Stimulated activated CD8-positive, alpha-beta memory T cell treated with anti-CD3 and anti-CD28 coated beads, Interleukin-15, amount 100 ng/mL, for 1 hour (primary cell): ENCODE results near the gene NFKBIL1.

Experiments used
- DNase-seq: peaks from one replicate; pipeline ENCODE4 v3.0.0-alpha.2; 2020; ENCODE audit warnings: low read depth

The NFKBIL1 gene

DNA sequence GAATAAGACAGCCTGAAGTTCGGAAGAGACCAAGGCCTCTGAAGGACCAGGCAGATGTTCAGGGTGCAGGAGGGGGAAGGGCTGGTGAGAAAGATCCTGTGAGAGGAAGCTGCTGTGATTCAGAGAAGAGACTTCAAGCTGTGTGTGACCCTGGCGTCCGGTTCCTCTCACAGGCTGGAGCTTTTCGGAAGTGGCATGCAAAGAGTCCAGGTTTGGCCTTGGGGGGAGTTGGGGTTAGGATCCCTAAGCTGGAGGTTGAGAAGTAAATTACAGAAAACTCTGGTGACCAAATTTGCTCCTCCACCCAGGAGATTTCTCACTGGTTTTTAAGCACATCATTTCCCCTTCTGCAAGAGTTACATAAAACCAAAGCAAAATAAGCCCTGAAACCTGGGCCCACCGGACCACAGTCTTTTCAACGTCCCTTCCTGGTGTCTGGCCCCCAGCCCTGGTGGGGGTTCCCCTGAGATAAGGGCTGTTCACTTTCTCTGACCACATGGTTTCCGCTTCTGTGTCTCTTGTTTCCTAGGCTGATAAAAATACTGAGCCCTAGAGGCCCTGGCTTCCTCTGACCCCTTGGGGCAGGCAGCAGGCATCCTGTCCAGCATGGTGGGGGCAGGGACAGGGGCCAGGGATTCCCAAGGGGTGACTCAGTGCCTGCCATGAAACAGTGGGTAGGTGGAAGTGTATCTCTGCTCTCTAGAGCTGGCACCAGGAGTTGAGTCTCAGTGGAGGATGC is 12.7 kb downstream of the NFKBIL1 start:
- no peak for DNase-seq

GRCh38 chr6:31560697-31561058 is 13.3 kb downstream of the NFKBIL1 start:
- DNase-seq: no peak

DNA sequence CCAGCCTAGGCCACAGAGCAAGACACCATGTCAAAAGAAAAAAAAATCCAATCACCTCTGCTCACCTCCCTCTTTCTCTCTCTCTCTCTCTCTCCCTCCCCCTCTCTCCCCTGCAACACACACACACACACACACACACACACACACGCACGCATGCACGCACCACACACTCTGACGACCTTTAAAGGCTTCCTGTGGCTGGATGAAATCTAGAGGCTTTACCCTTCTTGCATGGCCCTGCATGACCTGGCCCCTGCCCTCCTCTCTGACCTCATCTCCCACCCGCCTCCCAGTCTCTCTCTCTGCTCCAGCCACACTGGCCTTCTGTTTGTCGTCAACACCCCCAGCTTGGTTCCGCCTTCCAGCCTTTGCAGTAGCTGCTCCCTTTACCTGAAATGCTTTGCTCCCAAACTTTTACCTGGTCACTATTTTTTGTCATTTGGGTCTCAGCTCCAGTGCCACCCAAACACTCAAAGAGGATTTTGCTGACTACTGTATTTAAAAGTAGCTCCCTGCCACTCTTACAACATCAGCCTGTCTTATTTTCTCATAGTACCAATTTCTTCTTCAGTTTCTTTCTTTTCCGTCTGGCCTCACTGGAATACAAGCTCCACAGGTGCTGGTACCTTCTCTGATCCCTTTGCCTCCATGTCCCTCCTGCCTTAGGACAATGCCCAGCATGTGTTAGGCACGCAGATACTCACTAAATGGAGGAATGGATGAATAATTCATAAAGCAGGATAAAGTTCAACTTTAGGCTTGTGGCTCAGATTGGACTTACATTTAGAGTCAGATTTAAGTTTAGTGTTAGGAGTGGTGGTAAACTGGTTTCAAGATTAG is 20.3 kb downstream of the NFKBIL1 start:
- no peak for DNase-seq

GRCh38 chr6:31568537-31568961 is 21.1 kb downstream of the NFKBIL1 start:
- DNase-seq: no peak

DNA sequence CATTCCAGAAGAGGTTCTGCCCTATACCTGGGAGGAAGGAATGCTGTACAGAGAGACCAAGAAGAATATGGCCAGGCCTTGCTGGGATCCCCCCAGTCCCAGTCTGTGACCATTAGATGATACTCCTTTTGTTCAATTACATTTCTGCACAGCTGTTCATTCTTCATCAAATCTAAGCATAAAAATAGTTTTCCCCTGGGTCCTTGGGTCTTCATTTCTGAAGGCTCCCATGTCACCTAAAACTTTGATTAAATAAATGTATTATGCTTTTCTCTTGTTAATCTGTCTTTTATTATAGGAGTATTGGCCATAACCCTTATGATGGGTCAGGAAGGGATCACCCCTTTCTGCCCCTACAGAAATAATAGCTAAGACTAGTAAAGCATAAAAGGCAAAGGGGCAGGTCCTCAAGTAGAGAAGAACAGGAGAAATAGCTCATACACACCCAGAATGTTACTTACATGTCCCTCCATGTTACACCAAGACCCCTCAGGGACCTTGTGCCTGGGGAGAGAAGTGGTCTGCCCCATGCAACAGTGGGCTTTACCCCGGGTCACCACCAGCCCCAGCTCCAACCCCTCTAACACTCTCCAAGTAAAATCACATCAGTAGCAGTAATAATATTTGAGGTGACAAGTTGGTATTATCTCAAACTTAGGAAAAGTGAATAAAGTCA is 22.6 kb downstream of the NFKBIL1 start:
- DNase-seq: no peak

DNA sequence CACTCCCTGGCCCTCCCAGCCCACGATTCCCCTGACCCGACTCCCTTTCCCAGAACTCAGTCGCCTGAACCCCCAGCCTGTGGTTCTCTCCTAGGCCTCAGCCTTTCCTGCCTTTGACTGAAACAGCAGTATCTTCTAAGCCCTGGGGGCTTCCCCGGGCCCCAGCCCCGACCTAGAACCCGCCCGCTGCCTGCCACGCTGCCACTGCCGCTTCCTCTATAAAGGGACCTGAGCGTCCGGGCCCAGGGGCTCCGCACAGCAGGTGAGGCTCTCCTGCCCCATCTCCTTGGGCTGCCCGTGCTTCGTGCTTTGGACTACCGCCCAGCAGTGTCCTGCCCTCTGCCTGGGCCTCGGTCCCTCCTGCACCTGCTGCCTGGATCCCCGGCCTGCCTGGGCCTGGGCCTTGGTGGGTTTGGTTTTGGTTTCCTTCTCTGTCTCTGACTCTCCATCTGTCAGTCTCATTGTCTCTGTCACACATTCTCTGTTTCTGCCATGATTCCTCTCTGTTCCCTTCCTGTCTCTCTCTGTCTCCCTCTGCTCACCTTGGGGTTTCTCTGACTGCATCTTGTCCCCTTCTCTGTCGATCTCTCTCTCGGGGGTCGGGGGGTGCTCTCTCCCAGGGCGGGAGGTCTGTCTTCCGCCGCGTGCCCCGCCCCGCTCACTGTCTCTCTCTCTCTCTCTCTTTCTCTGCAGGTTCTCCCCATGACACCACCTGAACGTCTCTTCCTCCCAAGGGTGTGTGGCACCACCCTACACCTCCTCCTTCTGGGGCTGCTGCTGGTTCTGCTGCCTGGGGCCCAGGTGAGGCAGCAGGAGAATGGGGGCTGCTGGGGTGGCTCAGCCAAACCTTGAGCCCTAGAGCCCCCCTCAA is 24.9 kb downstream of the NFKBIL1 start, which contains the start of gene LTA:
Gene LTA (plus strand): TSS at position 249 of the 871 bp plus-strand sequence. CDS start 454 bp downstream, at position 703.
- no peak for DNase-seq

- no peak for DNase-seq
These were observed 26.1 kb downstream of the NFKBIL1 start for GRCh38 chr6:31573239-31574105.

- DNase-seq: no peak
These were observed 27.0 kb downstream of the NFKBIL1 start for GRCh38 chr6:31574106-31575061.

GRCh38 chr6:31575335-31575901 is 28.0 kb downstream of the NFKBIL1 start, which contains the start of gene TNF:
Gene TNF (plus strand): TSS chr6:31575565. CDS start chr6:31575742, 177 bp downstream.
- DNase-seq: no peak

- no peak for DNase-seq
These were observed 28.7 kb downstream of the NFKBIL1 start for GRCh38 chr6:31575952-31576685.

DNA sequence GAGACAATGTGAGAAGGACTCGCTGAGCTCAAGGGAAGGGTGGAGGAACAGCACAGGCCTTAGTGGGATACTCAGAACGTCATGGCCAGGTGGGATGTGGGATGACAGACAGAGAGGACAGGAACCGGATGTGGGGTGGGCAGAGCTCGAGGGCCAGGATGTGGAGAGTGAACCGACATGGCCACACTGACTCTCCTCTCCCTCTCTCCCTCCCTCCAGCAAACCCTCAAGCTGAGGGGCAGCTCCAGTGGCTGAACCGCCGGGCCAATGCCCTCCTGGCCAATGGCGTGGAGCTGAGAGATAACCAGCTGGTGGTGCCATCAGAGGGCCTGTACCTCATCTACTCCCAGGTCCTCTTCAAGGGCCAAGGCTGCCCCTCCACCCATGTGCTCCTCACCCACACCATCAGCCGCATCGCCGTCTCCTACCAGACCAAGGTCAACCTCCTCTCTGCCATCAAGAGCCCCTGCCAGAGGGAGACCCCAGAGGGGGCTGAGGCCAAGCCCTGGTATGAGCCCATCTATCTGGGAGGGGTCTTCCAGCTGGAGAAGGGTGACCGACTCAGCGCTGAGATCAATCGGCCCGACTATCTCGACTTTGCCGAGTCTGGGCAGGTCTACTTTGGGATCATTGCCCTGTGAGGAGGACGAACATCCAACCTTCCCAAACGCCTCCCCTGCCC is 29.6 kb downstream of the NFKBIL1 start:
- no peak for DNase-seq

DNA sequence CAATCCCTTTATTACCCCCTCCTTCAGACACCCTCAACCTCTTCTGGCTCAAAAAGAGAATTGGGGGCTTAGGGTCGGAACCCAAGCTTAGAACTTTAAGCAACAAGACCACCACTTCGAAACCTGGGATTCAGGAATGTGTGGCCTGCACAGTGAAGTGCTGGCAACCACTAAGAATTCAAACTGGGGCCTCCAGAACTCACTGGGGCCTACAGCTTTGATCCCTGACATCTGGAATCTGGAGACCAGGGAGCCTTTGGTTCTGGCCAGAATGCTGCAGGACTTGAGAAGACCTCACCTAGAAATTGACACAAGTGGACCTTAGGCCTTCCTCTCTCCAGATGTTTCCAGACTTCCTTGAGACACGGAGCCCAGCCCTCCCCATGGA is 30.2 kb downstream of the NFKBIL1 start:
- DNase-seq: no peak

DNA sequence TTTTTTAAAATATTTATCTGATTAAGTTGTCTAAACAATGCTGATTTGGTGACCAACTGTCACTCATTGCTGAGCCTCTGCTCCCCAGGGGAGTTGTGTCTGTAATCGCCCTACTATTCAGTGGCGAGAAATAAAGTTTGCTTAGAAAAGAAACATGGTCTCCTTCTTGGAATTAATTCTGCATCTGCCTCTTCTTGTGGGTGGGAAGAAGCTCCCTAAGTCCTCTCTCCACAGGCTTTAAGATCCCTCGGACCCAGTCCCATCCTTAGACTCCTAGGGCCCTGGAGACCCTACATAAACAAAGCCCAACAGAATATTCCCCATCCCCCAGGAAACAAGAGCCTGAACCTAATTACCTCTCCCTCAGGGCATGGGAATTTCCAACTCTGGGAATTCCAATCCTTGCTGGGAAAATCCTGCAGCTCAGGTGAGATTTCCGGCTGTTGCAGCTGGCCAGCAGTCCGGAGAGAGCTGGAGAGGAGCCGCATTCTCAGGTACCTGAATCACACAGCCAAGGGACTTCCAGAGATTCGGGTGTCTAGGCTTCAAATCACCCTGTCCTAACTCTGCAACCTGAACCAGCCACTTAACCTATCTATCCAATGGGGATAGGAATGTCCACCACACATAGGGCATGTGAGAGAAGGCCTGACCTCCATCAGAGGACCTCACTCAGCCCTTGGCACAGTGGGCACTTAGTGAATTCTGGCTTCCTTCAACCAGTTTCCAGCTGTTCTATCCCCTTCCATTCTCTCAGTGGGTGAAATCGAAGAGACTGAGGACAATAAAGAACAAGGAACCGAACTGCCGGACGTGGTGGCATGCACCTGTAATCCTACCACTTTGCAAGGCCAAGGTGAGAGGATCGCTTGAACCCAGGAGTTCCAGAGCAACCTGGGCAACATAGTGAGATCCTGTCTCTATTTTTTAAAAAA is 31.0 kb downstream of the NFKBIL1 start:
- no peak for DNase-seq

DNA sequence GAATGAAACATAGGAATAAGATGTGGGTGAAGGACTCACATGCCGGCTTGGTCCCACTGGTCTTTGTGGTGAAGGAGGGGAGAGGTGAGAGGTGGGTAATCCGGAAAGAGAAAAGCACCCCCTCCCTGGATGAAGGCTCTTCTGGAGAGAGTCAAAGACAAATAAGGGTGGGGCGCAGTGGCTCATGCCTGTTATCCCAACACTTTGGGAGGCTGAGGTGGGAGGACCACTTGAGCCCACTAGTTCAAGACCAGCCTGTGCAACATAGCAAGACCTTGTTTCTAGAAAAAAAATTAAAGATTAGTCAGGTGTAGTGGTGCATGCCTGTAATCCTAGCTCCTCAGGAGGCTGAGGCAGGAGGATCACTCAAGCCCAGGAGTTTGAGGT is 31.7 kb downstream of the NFKBIL1 start:
- DNase-seq: no peak

DNA sequence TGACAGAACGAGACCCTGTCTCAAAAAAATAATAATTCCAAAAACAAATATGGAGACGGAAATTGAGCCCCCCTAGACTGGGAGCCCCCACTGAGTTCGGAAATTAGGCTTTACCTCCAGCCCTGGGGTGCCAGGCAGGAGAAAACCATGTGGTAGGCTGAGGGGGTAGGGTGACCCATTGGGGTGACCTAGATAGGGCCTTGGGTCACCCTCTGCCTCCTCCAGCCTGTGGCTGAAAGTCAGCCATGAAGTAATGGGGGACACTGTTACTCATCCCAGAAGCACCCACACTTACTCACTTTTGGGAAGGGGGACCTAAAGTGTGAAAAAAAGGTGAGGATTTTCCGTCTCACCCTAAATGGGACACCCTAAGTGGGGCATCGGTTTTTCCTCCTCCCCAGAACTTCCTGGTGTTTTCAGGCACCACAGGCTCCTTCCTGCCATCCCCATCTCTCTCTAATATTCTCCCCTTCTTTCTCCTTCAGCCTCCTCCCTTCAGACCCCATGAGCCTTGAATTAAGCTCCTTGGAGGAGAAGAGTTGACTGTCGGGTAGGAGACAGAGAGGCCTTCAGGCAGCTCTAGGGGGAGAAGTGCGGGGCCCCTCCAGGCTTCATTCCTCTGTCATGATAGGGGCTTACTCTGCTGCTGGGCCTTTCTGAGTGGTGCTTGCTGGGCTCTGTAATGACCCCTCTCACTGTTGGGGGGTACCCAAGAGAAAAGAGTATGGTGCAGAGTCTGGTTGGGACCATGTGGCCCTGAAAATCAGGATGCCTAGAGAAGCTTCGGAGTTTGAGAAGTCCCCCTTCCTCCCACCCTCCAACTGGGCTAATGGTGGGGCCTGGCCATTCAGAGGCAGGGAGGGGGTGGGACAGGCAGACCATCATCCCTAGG is 32.4 kb downstream of the NFKBIL1 start:
- DNase-seq: no peak

GRCh38 chr6:31580438-31580740 is 33.0 kb downstream of the NFKBIL1 start:
- DNase-seq: no peak
